BLaER1 treated with 17β-estradiol and CSF1 and Interleukin-3, amounts not matched to agents 10 nM and 100 nM (cell line): ENCODE data around the gene LRCH2.
"Not testable (repeated sequence)": the region's sequence is repeated elsewhere in the genome, so short reads cannot be mapped to it uniquely, and the experiment has no call there.

Source experiments
- H3K27ac ChIP-seq, 11 experiments: shearing (Covaris generic); formaldehyde crosslinking; 2 replicates each; pipeline ENCODE4 v1.8.1; 2022
- H3K27me3 ChIP-seq, 11 experiments: shearing (Covaris generic); formaldehyde crosslinking; 2 replicates each; pipeline ENCODE4 v1.8.1; 2022
- H3K36me3 ChIP-seq, 11 experiments: shearing (Covaris generic); formaldehyde crosslinking; 2 replicates each; pipeline ENCODE4 v1.8.1; 2022
- H3K4me1 ChIP-seq, 10 experiments: shearing (Covaris generic); formaldehyde crosslinking; 2 replicates each; pipeline ENCODE4 v1.8.1; 2022
- H3K4me2 ChIP-seq, 11 experiments: shearing (Covaris generic); formaldehyde crosslinking; 2 replicates each; pipeline ENCODE4 v1.8.1; 2022
- H3K4me3 ChIP-seq, 10 experiments: shearing (Covaris generic); formaldehyde crosslinking; 2 replicates each; pipeline ENCODE4 v1.8.1; 2022
- H3K9ac ChIP-seq, 11 experiments: shearing (Covaris generic); formaldehyde crosslinking; 2 replicates each; pipeline ENCODE4 v1.8.1; 2022
- H3K9me3 ChIP-seq, 11 experiments: shearing (Covaris generic); formaldehyde crosslinking; replicated peaks in 1 of 11; 2 replicates each; pipeline ENCODE4 v1.8.1; 2022
- H4K20me1 ChIP-seq, 11 experiments: shearing (Covaris generic); formaldehyde crosslinking; 2 replicates each; pipeline ENCODE4 v1.8.1; 2022
- Cebpa-rat ChIP-seq, 11 experiments: shearing (Covaris generic); IDR thresholded peaks; 2 replicates each; pipeline ENCODE4 v1.8.1; 2022

The LRCH2 gene

DNA sequence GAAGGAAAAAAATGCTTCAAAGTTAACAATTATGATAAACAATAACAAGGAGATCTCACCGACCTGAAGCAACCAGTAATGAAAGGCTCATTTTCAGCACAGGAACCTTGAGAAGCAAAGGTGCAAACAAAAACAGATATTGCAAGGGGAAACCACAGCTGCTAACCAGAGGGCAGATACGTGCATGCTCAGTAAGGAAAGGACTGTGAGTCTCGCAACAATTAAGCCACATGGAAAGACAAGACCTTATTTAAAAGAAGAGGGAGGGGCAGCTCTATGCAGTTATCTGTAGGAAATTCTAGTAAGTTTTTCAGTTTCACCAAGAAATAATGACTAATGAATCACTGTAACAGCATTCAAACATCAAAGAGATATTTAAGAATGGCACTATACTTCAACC lies 19.3 kb downstream of the LRCH2 start:
- Histone ChIP-seq H3K36me3 (no peaks in the 10 kb centered on the region), H3K4me1 (no peaks in the 10 kb centered on the region), H3K9me3 (peaks cover 0 to 17% (median 11%) of the 10 kb centered on the region in 11 experiments; a peak in 12 of 22 replicates), H3K4me2 (no peak overlapping the region), H3K27ac (no peak overlapping the region), H3K27me3 (peaks cover 69 to 92% (median 89%) of the 10 kb centered on the region in 11 experiments), H4K20me1 (no peaks in the 10 kb centered on the region; a peak in 1 of 22 replicates), H3K9ac (no peak overlapping the region), H3K4me3 (no peak overlapping the region)
- TF ChIP-seq Cebpa-rat (IDR thresholded peaks at IDR 0.05), result no peak

DNA sequence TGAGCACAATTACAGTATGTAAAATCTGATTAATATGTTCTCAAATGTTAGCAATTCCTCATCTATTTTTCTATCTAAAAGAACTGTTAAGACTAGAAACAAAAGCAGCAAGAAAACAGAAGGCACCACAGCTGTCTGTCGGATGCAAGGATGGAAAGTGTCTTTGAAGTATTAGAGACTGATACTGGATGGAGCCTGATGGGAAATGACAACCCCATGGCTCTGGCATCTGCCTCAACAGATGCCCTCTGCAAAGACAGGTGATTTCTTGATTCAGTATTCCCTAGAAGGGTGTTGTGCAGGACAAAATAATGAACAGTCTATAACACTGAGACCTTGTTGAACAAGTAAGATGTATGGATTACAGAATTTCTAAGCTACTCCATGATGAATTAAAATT lies 19.7 kb downstream of the LRCH2 start:
- H4K20me1 ChIP-seq, result no peaks in the 10 kb centered on the region; a peak in 1 of 22 replicates
- H3K4me2 ChIP-seq, result no peak overlapping the region
- H3K9me3 ChIP-seq, result peaks cover 0 to 17% (median 11%) of the 10 kb centered on the region in 11 experiments; a peak in 12 of 22 replicates
- no peak overlapping the region for H3K9ac ChIP-seq
- no peak overlapping the region for H3K27ac ChIP-seq
- H3K4me1 ChIP-seq, result no peaks in the 10 kb centered on the region
- no peak overlapping the region for H3K4me3 ChIP-seq
- peaks cover 69 to 92% (median 89%) of the 10 kb centered on the region in 11 experiments for H3K27me3 ChIP-seq
- H3K36me3 ChIP-seq, result no peaks in the 10 kb centered on the region
- no peak for TF ChIP-seq Cebpa-rat (IDR thresholded peaks at IDR 0.05)

DNA sequence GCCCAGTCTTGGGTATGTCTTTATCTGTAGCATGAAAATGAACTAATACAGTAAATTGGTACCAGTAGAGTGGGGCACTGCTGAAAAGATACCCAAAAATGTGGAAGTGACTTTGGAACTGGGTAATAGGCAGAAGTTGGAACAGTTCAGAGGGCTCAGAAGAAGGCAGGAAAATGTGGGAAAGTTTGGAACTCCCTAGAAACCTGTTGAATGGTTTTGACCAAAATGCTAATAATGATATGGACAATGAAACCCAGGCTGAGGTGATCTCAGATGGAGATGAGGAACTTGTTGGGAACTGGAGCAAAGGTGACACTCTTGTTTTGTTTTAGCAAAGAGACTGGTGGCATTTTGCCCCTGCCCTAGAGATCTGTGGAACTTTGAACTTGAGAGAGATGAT lies 24.3 kb downstream of the LRCH2 start:
- not testable (repeated sequence) for H4K20me1 ChIP-seq, H3K4me1 ChIP-seq, H3K4me3 ChIP-seq, H3K36me3 ChIP-seq, H3K4me2 ChIP-seq, H3K9ac ChIP-seq, H3K27ac ChIP-seq
- Histone ChIP-seq H3K27me3 (peaks cover 56 to 88% (median 81%) of the 10 kb centered on the region in 11 experiments), H3K9me3 (peaks cover 7 to 22% (median 14%) of the 10 kb centered on the region in 11 experiments)

DNA sequence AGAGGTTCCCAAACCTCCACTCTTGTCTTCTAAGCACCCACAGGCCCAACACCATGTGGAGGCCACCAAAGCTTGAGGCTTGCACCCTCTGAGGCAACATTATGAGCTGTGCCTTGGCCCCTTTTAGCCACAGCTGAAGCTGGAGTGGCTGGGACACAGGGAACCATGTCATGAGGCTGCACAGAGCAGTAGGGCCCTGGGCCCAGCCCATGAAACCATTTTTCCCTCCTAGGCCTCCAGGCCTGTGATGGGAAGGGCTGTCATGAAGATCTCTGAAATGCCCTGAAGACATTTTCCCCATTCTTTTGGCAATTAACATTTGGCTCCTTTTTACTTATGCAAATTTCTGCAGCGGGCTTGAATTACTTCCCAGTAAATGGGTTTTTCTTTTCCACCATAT lies 29.9 kb downstream of the LRCH2 start:
- Histone ChIP-seq H3K4me2 (no peak overlapping the region), H3K4me3 (no peak overlapping the region), H3K4me1 (no peaks in the 10 kb centered on the region), H3K9ac (no peak overlapping the region), H3K36me3 (no peaks in the 10 kb centered on the region), H3K27ac (no peak overlapping the region), H3K27me3 (peaks cover 16 to 71% (median 54%) of the 10 kb centered on the region in 11 experiments), H4K20me1 (no peaks in the 10 kb centered on the region), H3K9me3 (peaks cover 37 to 57% (median 48%) of the 10 kb centered on the region in 11 experiments)
- TF ChIP-seq Cebpa-rat (IDR thresholded peaks at IDR 0.05), result no peak

DNA sequence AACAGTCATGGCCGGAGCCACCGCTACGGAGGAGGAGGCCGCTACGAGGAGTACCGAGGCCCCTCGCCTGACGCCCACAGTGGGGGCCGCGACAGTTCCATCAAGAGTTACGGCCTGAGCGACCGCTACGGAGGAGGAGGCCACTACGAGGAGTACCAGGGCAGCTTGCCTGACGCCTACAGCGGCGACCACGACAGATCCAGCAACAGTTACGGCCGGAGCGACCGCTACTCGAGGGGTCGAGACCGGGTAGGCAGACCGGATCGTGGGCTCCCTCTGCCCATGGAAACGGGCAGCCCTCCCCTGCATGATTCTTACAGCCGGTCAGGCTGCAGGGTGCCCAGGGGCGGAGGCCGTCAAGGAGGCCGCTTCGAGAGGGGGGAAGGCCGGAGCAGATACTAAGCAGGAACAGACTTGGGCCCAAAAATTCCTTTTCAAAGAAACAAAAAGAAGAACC lies 41.6 kb downstream of the LRCH2 start:
- no peak for TF ChIP-seq Cebpa-rat (IDR thresholded peaks at IDR 0.05)
- no peak overlapping the region for H3K4me3 ChIP-seq

DNA sequence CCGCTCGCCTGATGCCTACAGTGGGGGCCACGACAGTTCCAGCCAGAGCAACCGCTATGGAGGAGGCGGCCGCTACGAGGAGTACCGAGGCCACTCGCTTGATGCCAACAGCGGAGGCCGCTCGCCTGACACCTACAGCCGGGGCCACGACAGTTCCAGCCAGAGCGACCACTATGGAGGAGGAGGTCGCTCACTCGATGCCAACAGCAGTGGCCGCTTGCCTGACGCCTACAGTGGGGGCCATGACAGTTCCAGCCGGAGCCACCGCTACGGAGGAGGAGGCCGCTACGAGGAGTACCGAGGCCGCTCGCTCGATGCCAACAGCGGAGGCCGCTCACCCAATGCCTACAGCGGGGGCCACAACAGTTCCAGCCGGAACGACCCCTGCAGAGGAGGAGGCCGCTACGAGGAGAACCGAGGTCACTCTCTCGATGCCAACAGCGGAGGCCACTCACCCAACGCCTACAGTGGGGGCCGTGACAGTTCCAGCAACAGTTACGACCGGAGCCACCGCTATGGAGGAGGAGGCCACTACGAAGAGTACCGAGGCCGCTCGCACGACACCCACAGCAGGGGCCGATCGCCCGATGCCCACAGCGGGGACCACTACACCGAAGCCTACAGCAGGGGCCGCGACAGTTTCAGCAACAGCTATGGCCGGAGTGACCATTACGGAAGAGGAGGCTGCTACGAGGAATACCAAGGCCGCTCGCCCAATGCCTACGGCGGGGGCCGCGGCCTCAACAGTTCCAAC lies 42.2 kb downstream of the LRCH2 start:
- Histone ChIP-seq H3K4me1 (no peaks in the 10 kb centered on the region), H3K4me3 (no peak overlapping the region), H4K20me1 (no peaks in the 10 kb centered on the region; a peak in 1 of 22 replicates), H3K27me3 (peaks cover 22 to 47% (median 36%) of the 10 kb centered on the region in 11 experiments), H3K27ac (no peak overlapping the region), H3K36me3 (no peaks in the 10 kb centered on the region), H3K9ac (no peak overlapping the region), H3K9me3 (peaks cover 35 to 41% (median 37%) of the 10 kb centered on the region in 11 experiments), H3K4me2 (no peak overlapping the region)
- no peak for TF ChIP-seq Cebpa-rat (IDR thresholded peaks at IDR 0.05)

More for the DNA sequence above, 41.6 kb downstream of the LRCH2 start:
- H3K4me2 ChIP-seq, result no peak overlapping the region
- H3K27me3 ChIP-seq, result peaks cover 23 to 53% (median 42%) of the 10 kb centered on the region in 11 experiments
- H3K4me1 ChIP-seq, result no peaks in the 10 kb centered on the region
- H3K9me3 ChIP-seq, result peaks cover 35 to 41% (median 37%) of the 10 kb centered on the region in 11 experiments
- no peaks in the 10 kb centered on the region for H3K36me3 ChIP-seq
- no peaks in the 10 kb centered on the region; a peak in 1 of 22 replicates for H4K20me1 ChIP-seq
- H3K9ac ChIP-seq, result no peak overlapping the region
- H3K27ac ChIP-seq, result no peak overlapping the region

DNA sequence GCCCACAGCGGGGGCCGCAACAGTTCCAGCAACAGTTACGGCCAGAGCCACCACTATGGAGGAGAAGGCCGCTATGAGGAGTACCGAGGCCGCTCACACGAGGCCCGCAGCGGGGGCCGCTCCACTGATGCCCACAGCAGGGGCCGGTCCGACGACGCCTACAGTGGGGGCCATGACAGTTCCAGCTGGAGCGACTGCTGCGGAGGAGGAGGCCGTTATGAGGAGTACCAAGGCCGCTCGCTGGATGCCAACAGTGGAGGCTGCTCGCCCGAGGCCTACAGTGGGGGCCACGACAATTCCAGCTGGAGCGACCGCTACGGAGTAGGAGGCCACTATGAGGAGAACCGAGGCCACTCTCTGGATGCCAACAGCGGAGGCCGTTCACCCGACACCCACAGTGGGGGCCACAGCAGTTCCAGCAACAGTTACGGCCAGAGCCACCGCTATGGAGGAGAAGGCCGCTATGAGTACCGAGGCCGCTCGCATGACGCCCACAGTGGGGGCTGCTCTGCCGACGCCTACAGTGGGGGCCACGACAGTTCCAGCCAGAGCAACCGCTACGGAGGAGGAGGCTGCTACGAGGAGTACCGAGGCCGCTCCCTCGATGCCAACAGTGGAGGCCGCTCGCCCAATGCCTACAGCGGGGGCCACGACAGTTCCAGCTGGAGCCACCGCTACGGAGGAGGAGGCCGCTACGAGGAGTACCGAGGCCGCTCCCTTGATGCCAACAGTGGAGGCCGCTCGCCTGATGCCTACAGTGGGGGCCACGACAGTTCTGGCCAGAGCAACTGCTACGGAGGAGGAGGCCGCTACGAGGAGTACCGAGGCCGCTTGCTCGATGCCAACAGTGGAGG lies 43.0 kb downstream of the LRCH2 start:
- Histone ChIP-seq H3K9me3 (peaks cover 35 to 41% (median 37%) of the 10 kb centered on the region in 11 experiments), H4K20me1 (no peaks in the 10 kb centered on the region; a peak in 1 of 22 replicates), H3K4me3 (0 out of 20 replicates have a peak overlapping the region, but pooled peaks of 1 of the 10 experiments have one; percentile 7), H3K9ac (no peak overlapping the region), H3K36me3 (no peaks in the 10 kb centered on the region), H3K27ac (no peak overlapping the region), H3K4me1 (no peaks in the 10 kb centered on the region), H3K4me2 (no peak overlapping the region), H3K27me3 (peaks cover 14 to 43% (median 30%) of the 10 kb centered on the region in 11 experiments)
- no peak for TF ChIP-seq Cebpa-rat (IDR thresholded peaks at IDR 0.05)

DNA sequence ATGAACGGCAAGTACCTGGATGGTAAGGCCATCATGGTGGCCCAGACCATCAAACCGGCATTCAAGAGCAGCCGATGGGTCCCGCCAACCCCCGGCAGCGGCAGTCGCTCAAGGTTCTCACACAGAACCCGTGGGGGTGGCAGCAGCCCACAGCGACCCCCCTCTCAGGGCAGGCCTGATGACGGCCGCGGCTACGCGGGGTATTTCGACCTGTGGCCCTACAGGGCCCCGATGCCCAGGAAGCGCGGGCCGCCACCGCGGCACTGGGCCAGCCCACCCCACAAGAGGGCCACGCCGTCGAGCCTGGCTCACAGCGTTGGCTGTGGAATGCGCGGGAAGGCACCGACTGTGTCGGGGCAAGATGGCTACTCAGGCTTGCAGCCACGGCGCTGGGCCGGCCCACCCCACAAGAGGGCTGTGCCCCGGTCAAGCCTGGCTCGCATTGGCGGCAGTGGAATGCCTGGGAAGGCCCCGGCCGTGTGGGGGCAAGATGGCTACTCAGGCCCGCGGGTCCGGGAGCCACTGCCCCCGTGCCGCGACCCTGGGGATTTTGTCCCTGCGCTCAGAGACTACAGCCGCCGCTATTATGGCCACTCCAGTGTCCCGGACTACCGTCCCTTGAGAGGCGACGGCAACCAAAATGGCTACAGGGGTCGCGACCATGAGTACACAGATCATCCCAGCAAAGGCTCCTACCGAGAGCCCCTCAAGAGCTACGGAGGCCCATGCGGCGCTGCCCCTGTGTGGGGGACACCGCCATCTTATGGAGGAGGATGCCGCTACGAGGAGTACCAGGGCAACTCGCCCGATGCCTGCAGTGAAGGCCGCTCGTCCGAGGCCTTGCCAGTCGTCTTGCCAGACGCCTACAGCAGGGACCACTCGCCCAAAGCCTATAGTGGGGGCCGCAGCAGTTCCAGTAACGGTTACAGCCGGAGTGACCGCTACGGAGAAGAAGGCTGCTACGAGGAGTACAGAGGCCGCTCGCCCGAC lies 44.0 kb downstream of the LRCH2 start:
- no peaks in the 10 kb centered on the region for H3K36me3 ChIP-seq
- no peak for TF ChIP-seq Cebpa-rat (IDR thresholded peaks at IDR 0.05)
- H3K27me3 ChIP-seq, result peaks cover 9 to 43% (median 30%) of the 10 kb centered on the region in 11 experiments; a peak in 20 of 22 replicates
- H3K4me2 ChIP-seq, result no peak overlapping the region
- no peak overlapping the region for H3K9ac ChIP-seq
- H3K9me3 ChIP-seq, result peaks cover 35 to 41% (median 37%) of the 10 kb centered on the region in 11 experiments
- H3K27ac ChIP-seq, result no peak overlapping the region
- 0 out of 20 replicates have a peak overlapping the region, but pooled peaks of 1 of the 10 experiments have one; percentile 7 for H3K4me3 ChIP-seq
- H3K4me1 ChIP-seq, result no peaks in the 10 kb centered on the region
- no peaks in the 10 kb centered on the region for H4K20me1 ChIP-seq
